Chondrocyte (in vitro differentiated cells): ENCODE results near the gene RBM28. TPM values are rescaled to one million over a fixed set of nuclear protein-coding genes. Genes with fewer than 3 reads are reported as not detected.
"Not testable (repeated sequence)": the region's sequence is repeated elsewhere in the genome, so short reads cannot be mapped to it uniquely, and the experiment has no call there.

Experiments used
- DNase-seq: peaks from one replicate; pipeline ENCODE4 v3.0.0; 2021; ENCODE audit warnings: mixed read lengths, low spot score
- H3K27ac Mint-ChIP-seq: one replicate; pipeline ENCODE4 v1.8.0; 2021; ENCODE audit warnings: mild to moderate bottlenecking, moderate library complexity, mixed read lengths; ENCODE audit not compliant: unreplicated experiment
- H3K27me3 Mint-ChIP-seq: 2 replicates; pipeline ENCODE4 v1.8.0; 2021; ENCODE audit warnings: low read depth, mixed read lengths
- H3K36me3 Mint-ChIP-seq: 2 replicates; pipeline ENCODE4 v1.8.0; 2021; ENCODE audit warnings: low read depth, mixed read lengths
- H3K4me1 Mint-ChIP-seq: 2 replicates; pipeline ENCODE4 v1.8.0; 2021; ENCODE audit warnings: low read depth, mild to moderate bottlenecking, mixed read lengths
- H3K4me3 Mint-ChIP-seq: one replicate; pipeline ENCODE4 v1.8.0; 2021; ENCODE audit warnings: mild to moderate bottlenecking, moderate library complexity, mixed read lengths; ENCODE audit not compliant: unreplicated experiment
- H3K9me3 Mint-ChIP-seq: 2 replicates; pipeline ENCODE4 v1.8.0; 2021; ENCODE audit warnings: low read depth, mixed read lengths
- total RNA-seq: library from RNA; stranded (reverse); gene quantifications from 3 replicates; pipeline ENCODE4 v1.2.1, GENCODE V29; 2021
- TF ChIP-seq, protein P1 (sequence below): fragments of 200-600 bp; sonication (generic); IDR thresholded peaks from 2 replicates; pipeline ENCODE4 v1.5.0; 2021; ENCODE audit warnings: antibody characterized with exemption, mild to moderate bottlenecking, moderate library complexity

The RBM28 gene
- total RNA-seq, 1 donor from 2014 or later = 35.2 TPM

- H3K27ac Mint-ChIP-seq = no peak overlapping the region
- no peak overlapping the region for H3K4me3 Mint-ChIP-seq
- H3K36me3 Mint-ChIP-seq = peaks cover 5% of the 10 kb centered on the region
- DNase-seq = no peak
- H3K27me3 Mint-ChIP-seq = no peaks in the 10 kb centered on the region
- TF ChIP-seq, protein P1, sequence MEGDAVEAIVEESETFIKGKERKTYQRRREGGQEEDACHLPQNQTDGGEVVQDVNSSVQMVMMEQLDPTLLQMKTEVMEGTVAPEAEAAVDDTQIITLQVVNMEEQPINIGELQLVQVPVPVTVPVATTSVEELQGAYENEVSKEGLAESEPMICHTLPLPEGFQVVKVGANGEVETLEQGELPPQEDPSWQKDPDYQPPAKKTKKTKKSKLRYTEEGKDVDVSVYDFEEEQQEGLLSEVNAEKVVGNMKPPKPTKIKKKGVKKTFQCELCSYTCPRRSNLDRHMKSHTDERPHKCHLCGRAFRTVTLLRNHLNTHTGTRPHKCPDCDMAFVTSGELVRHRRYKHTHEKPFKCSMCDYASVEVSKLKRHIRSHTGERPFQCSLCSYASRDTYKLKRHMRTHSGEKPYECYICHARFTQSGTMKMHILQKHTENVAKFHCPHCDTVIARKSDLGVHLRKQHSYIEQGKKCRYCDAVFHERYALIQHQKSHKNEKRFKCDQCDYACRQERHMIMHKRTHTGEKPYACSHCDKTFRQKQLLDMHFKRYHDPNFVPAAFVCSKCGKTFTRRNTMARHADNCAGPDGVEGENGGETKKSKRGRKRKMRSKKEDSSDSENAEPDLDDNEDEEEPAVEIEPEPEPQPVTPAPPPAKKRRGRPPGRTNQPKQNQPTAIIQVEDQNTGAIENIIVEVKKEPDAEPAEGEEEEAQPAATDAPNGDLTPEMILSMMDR = no peak
- H3K9me3 Mint-ChIP-seq = no peaks in the 10 kb centered on the region
- H3K4me1 Mint-ChIP-seq = peaks cover 4% of the 10 kb centered on the region
Observed at GRCh38 chr7:128299109-128299607, 44.5 kb downstream of the RBM28 start.

DNA sequence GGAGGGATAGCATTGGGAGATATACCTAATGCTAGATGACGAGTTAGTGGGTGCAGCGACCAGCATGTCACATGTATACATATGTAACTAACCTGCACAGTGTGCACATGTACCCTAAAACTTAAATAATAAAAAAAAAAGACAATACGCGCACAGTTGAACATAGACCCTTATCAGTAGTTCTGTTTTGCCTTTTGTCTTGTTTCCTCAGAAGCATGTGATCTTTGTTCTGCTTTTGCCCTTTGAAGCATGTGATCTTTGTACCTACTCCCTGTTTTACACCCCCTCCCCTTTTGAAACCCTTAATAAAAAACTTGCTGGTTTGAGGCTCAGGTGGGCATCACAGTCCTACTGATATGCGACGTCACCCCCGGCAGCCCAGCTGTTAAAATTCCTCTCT, 45.7 kb downstream of the RBM28 start:
- H3K9me3 Mint-ChIP-seq, H3K4me3 Mint-ChIP-seq, DNase-seq, H3K36me3 Mint-ChIP-seq, H3K4me1 Mint-ChIP-seq, H3K27me3 Mint-ChIP-seq, H3K27ac Mint-ChIP-seq: not testable (repeated sequence)

- Mint-ChIP-seq H3K36me3 (peaks cover 14% of the 10 kb centered on the region), H3K27me3 (no peaks in the 10 kb centered on the region), H3K9me3 (no peaks in the 10 kb centered on the region), H3K4me1 (peaks cover 8% of the 10 kb centered on the region), H3K27ac (no peak overlapping the region), H3K4me3 (no peak overlapping the region)
- TF ChIP-seq, protein P1 = no peak
- no peak for DNase-seq
Observed at GRCh38 chr7:128287556-128287955, 56.2 kb downstream of the RBM28 start.

DNA sequence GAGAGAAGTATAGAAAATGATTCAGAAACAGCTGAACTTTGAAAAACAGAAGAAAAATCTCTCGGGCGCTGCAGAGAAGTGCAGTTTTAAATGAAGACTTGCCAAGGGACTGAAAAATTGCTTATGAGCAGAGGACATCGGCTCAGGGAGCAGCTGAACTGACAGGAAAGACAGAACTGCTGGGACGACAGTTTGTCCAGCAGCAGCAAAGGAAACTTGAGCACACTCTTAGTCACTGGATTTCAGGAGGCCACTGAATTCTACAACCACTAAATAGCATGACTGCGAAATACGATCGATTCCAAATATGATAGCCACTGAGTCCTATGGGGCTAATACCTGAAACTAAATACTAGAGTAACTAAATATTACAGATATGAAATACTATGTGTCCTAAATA, 59.6 kb downstream of the RBM28 start:
- DNase-seq = no peak
- TF ChIP-seq, protein P1 = no peak
- H3K36me3 Mint-ChIP-seq = peaks cover 29% of the 10 kb centered on the region
- H3K4me3 Mint-ChIP-seq = no peak overlapping the region
- H3K27me3 Mint-ChIP-seq = no peaks in the 10 kb centered on the region
- H3K9me3 Mint-ChIP-seq = peaks cover 15% of the 10 kb centered on the region
- peaks cover 8% of the 10 kb centered on the region for H3K4me1 Mint-ChIP-seq
- no peak overlapping the region for H3K27ac Mint-ChIP-seq

- Mint-ChIP-seq H3K27me3 (no peaks in the 10 kb centered on the region), H3K27ac (no peak overlapping the region)
- DNase-seq = no peak
Observed at GRCh38 chr7:128281605-128282380, 61.9 kb downstream of the RBM28 start.

DNA sequence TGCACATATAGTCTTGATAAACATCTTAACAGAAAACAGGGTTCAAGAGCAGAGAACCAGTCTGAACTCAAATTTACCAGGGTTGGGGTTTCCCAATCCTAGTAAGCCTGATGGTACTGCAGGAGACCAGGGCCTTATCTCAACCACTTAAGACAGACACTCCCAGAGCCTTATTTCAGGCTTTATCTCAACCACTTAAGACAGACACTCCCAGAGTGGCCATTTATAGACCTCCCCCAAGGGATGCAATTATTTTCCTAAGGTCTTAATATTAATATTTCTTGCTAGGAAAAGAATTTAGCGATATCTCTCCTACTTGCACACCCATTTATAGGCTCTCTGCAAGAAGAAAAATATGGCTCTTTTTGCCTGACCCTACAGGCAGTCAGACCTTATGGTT, 63.3 kb downstream of the RBM28 start:
- H3K4me1 Mint-ChIP-seq, H3K4me3 Mint-ChIP-seq, H3K27me3 Mint-ChIP-seq, DNase-seq, H3K27ac Mint-ChIP-seq: not testable (repeated sequence)
- Mint-ChIP-seq H3K36me3 (peaks cover 30% of the 10 kb centered on the region), H3K9me3 (peaks cover 22% of the 10 kb centered on the region)

More at GRCh38 chr7:128281605-128282380, 61.9 kb downstream of the RBM28 start:
- H3K9me3 Mint-ChIP-seq = peaks cover 22% of the 10 kb centered on the region
- peaks cover 3% of the 10 kb centered on the region for H3K4me1 Mint-ChIP-seq
- H3K36me3 Mint-ChIP-seq = peaks cover 33% of the 10 kb centered on the region
- H3K4me3 Mint-ChIP-seq = no peak overlapping the region
- TF ChIP-seq, protein P1 = no peak
